SK-N-SH treated with all-trans-retinoic acid at 6 μM for 48 hours (cell line): ENCODE measurements around the gene FTO.

Source experiments
- BACH2 ChIP-seq: fragments of 250-450 bp; sonication (Bioruptor Pico); IDR thresholded peaks from 2 replicates; pipeline ENCODE4 v1.9.0; 2021; ENCODE audit warnings: mild to moderate bottlenecking, borderline replicate concordance
- ZNF565 ChIP-seq: fragments of 450-650 bp; formaldehyde crosslinking; conservative IDR thresholded peaks from 2 replicates; pipeline ENCODE4 v1.5.0; 2020; ENCODE audit warnings: low read depth, mild to moderate bottlenecking, moderate library complexity

- TF ChIP-seq BACH2 (CRISPR knock-in tag) (no peak), ZNF565 (CRISPR knock-in tag) (no peak)
Observed at GRCh38 chr16:53812914-53813313, 109.0 kb downstream of the FTO start.
